ENCODE data around the gene PRKN. TPM values are rescaled to one million over a fixed set of nuclear protein-coding genes. Genes with fewer than 3 reads are reported as not detected.
"Not testable (repeated sequence)": the region's sequence is repeated elsewhere in the genome, so short reads cannot be mapped to it uniquely, and the experiment has no call there.

Gene PRKN
- total and polyA plus RNA-seq, 2 experiments from 2014 or later: 0.10 to 0.84 TPM

- no peak overlapping the region for H3K27ac Mint-ChIP-seq
- no peak for ATAC-seq
- peaks cover 1% of the 10 kb centered on the region; the same call in 1 of the 2 replicates for H3K4me1 ChIP-seq (ENCODE audit: insufficient read depth)
- no peaks in the 10 kb centered on the region for H3K79me2 ChIP-seq (replicated peaks; ENCODE audit: insufficient read depth)
- no peak overlapping the region for H3K4me3 Mint-ChIP-seq
- H3K4me3 ChIP-seq: no peak overlapping the region
- H3K4me1 Mint-ChIP-seq: peaks cover 14% of the 10 kb centered on the region
- H4K20me1 ChIP-seq (replicated peaks; ENCODE audit: insufficient read depth): no peaks in the 10 kb centered on the region
- no peaks in the 10 kb centered on the region; the same call in 2 of the 3 replicates for H3K36me3 Mint-ChIP-seq (ENCODE audit: low read depth)
- no peaks in the 10 kb centered on the region for H3K36me3 ChIP-seq (ENCODE audit: insufficient read depth)
- H3K27me3 Mint-ChIP-seq (ENCODE audit: insufficient read depth, low read depth, poor library complexity): no peaks in the 10 kb centered on the region
- H2AFZ ChIP-seq: no peak overlapping the region
- TF ChIP-seq ZNF462 (CRISPR knock-in tag; IDR thresholded peaks at IDR 0.05): no peak
- no peak for TF ChIP-seq EZH2phosphoT487 (IDR thresholded peaks at IDR 0.05; ENCODE audit: unreplicated experiment)
- TF ChIP-seq ZNF114 (CRISPR knock-in tag; IDR thresholded peaks at IDR 0.05): no peak
- peaks cover 14% of the 10 kb centered on the region for H3K9me2 ChIP-seq (ENCODE audit: insufficient read depth)
- no peaks in the 10 kb centered on the region for H3K27me3 ChIP-seq (ENCODE audit: insufficient read depth)
- H3K9me3 Mint-ChIP-seq: peaks cover 13% of the 10 kb centered on the region; the same call in 2 of the 3 replicates
- H3K4me2 ChIP-seq: no peak overlapping the region
- no peak for DNase-seq (ENCODE audit: low spot score)
- H3K27ac ChIP-seq (ENCODE audit: low read depth): no peak overlapping the region
- H3F3A ChIP-seq (replicated peaks; ENCODE audit: low read depth): no peaks in the 10 kb centered on the region
These were observed 324.5 kb downstream of the PRKN start for GRCh38 chr6:162403031-162403430.

GRCh38 chr6:162395181-162395580 is 332.4 kb downstream of the PRKN start:
- Histone ChIP-seq H3K4me1 (ENCODE audit: insufficient read depth) (no peaks in the 10 kb centered on the region), H3K9me2 (ENCODE audit: insufficient read depth) (no peaks in the 10 kb centered on the region), H3K27me3 (ENCODE audit: insufficient read depth) (no peaks in the 10 kb centered on the region), H3K36me3 (ENCODE audit: insufficient read depth) (no peaks in the 10 kb centered on the region), H2AFZ (no peak overlapping the region), H4K20me1 (replicated peaks; ENCODE audit: insufficient read depth) (no peaks in the 10 kb centered on the region), H3K4me2 (no peak overlapping the region), H3F3A (replicated peaks; ENCODE audit: low read depth) (no peaks in the 10 kb centered on the region), H3K4me3 (no peak overlapping the region), H3K79me2 (replicated peaks; ENCODE audit: insufficient read depth) (no peaks in the 10 kb centered on the region), H3K27ac (ENCODE audit: low read depth) (no peak overlapping the region)
- Mint-ChIP-seq H3K27ac (no peak overlapping the region), H3K4me1 (no peaks in the 10 kb centered on the region), H3K27me3 (ENCODE audit: insufficient read depth, low read depth, poor library complexity) (no peaks in the 10 kb centered on the region), H3K9me3 (peaks cover 13% of the 10 kb centered on the region; the same call in 2 of the 3 replicates), H3K4me3 (no peak overlapping the region), H3K36me3 (ENCODE audit: low read depth) (no peaks in the 10 kb centered on the region; the same call in 2 of the 3 replicates)
- TF ChIP-seq, protein P1, sequence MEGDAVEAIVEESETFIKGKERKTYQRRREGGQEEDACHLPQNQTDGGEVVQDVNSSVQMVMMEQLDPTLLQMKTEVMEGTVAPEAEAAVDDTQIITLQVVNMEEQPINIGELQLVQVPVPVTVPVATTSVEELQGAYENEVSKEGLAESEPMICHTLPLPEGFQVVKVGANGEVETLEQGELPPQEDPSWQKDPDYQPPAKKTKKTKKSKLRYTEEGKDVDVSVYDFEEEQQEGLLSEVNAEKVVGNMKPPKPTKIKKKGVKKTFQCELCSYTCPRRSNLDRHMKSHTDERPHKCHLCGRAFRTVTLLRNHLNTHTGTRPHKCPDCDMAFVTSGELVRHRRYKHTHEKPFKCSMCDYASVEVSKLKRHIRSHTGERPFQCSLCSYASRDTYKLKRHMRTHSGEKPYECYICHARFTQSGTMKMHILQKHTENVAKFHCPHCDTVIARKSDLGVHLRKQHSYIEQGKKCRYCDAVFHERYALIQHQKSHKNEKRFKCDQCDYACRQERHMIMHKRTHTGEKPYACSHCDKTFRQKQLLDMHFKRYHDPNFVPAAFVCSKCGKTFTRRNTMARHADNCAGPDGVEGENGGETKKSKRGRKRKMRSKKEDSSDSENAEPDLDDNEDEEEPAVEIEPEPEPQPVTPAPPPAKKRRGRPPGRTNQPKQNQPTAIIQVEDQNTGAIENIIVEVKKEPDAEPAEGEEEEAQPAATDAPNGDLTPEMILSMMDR (conservative IDR thresholded peaks at IDR 0.05; ENCODE audit: low read depth in 2 of 2): no peak
- TF ChIP-seq STAT1 (IDR thresholded peaks at IDR 0.05; ENCODE audit: unreplicated experiment) (no peak), EZH2phosphoT487 (IDR thresholded peaks at IDR 0.05; ENCODE audit: unreplicated experiment) (no peak), ZNF114 (CRISPR knock-in tag; IDR thresholded peaks at IDR 0.05) (no peak), JUNB (IDR thresholded peaks at IDR 0.05; ENCODE audit: unreplicated experiment) (no peak)
- ATAC-seq (no peak), DNase-seq (ENCODE audit: low spot score) (no peak)

DNA sequence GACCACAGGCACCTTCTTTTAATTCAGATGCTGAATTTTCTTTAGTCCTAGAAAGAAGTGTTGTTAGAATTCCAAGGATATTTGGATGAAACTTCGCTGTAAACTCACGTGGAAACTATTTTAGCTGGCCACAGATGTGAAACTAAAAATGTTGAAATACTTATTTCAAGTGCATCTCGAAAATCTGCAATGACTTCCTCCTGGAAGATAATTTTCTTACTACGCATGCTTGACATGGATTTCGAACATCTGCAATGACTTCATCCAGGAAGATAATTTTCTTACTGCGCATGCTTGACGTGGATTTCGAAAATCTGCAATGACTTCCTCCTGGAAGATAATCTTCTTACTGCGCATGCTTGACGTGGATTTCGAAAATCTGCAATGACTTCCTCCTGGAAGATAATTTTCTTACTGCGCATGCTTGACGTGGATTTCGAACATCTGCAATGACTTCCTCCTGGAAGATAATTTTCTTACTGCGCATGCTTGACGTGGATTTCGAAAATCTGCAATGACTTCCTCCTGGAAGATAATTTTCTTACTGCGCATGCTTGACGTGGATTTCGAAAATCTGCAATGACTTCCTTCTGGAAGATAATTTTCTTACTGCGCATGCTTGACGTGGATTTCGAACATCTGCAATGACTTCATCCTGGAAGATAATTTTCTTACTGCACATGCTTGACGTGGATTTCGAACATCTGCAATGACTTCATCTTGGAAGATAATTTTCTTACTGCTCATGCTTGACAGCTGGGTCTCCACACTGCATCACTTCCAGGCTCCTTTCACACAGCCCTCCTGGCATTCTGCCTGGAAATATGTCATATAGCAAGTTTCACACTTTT is 336.4 kb downstream of the PRKN start:
- not testable (repeated sequence) for H3K27ac Mint-ChIP-seq; H3K4me3 ChIP-seq; H3K27ac ChIP-seq (ENCODE audit: low read depth); H3K4me1 ChIP-seq (ENCODE audit: insufficient read depth); H3K9me3 Mint-ChIP-seq; H3K27me3 ChIP-seq (ENCODE audit: insufficient read depth); ATAC-seq; H3K4me2 ChIP-seq; H3K4me1 Mint-ChIP-seq; H4K20me1 ChIP-seq (replicated peaks; ENCODE audit: insufficient read depth); H2AFZ ChIP-seq; H3K27me3 Mint-ChIP-seq (ENCODE audit: insufficient read depth, low read depth, poor library complexity); H3K36me3 Mint-ChIP-seq (ENCODE audit: low read depth); H3F3A ChIP-seq (replicated peaks; ENCODE audit: low read depth); H3K79me2 ChIP-seq (replicated peaks; ENCODE audit: insufficient read depth); H3K36me3 ChIP-seq (ENCODE audit: insufficient read depth); H3K9me2 ChIP-seq (ENCODE audit: insufficient read depth); DNase-seq (ENCODE audit: low spot score); H3K4me3 Mint-ChIP-seq

Data from GM23338 (cell line).